RWPE1 (cell line): Measurements from ENCODE around the gene SYTL3.
A peak's percentile ranks its signal among the peaks of the same experiment; 100 is the strongest.
"Not testable (repeated sequence)": the region's sequence is repeated elsewhere in the genome, so short reads cannot be mapped to it uniquely, and the experiment has no call there.

Experiments
- CTCF ChIA-PET: fragments of 350-600 bp; sonication (Branson Sonifier 250); formaldehyde crosslinking; extraction: SDS; loops from one replicate; lab custom pipeline; 2021; lab: Yijun Ruan, JAX
- POLR2A ChIA-PET: fragments of 400-600 bp; formaldehyde crosslinking; extraction: SDS; loops from one replicate; lab custom pipeline; 2020; ENCODE audit warnings: antibody characterized with exemption; ENCODE audit not compliant: low non-redundant PET; lab: Yijun Ruan, JAX
- DNase-seq: peaks from one replicate; pipeline ENCODE4 v3.0.0; 2012; ENCODE audit warnings: low spot score
- H3K27ac ChIP-seq: fragments of 450-650 bp; 2 replicates; pipeline ENCODE4 v1.5.1; 2017
- CTCF ChIP-seq: fragments of 450-650 bp; conservative IDR thresholded peaks from 2 replicates; pipeline ENCODE4 v1.5.1; 2017; ENCODE audit warnings: low read depth, mild to moderate bottlenecking

SYTL3 gene

GRCh38 chr6:158627940-158628211 lies 22.0 kb upstream of the SYTL3 start:
- H3K27ac ChIP-seq: no peak overlapping the region
- CTCF ChIA-PET: interaction anchor here (0.6 kb wide), 1 partner anchor 23 kb away, joined by 3 read pairs; no protein-coding TSS in a partner anchor
- DNase-seq: no peak
- POLR2A ChIA-PET: no interaction called here
- no peak for TF ChIP-seq CTCF

- no peak for DNase-seq
- H3K27ac ChIP-seq: no peak overlapping the region
- POLR2A ChIA-PET: no interaction called here
- no peak for TF ChIP-seq CTCF
- CTCF ChIA-PET: interaction anchor here (0.6 kb wide), 1 partner anchor 159 kb away, joined by 3 read pairs; no protein-coding TSS in a partner anchor
Observed at GRCh38 chr6:158628542-158628941, 21.3 kb upstream of the SYTL3 start.

GRCh38 chr6:158629367-158630221 lies 20.3 kb upstream of the SYTL3 start:
- DNase-seq: no peak
- TF ChIP-seq CTCF: no peak
- POLR2A ChIA-PET: no interaction called here

GRCh38 chr6:158630938-158631616 lies 18.8 kb upstream of the SYTL3 start:
- peak overlapping the region; percentile 60 for H3K27ac ChIP-seq
- TF ChIP-seq CTCF: no peak
- ChIA-PET POLR2A (no interaction called here), CTCF (no interaction called here)
- no peak for DNase-seq

More at GRCh38 chr6:158629367-158630221, 20.3 kb upstream of the SYTL3 start:
- CTCF ChIA-PET: no interaction called here
- H3K27ac ChIP-seq: 0 out of 2 replicates have a peak overlapping the region, but pooled peaks have one; percentile 10

GRCh38 chr6:158631678-158632537 lies 17.9 kb upstream of the SYTL3 start:
- no peak for DNase-seq
- peak overlapping the region; percentile 60 for H3K27ac ChIP-seq
- POLR2A ChIA-PET: no interaction called here
- no peak for TF ChIP-seq CTCF
- CTCF ChIA-PET: no interaction called here

- CTCF ChIA-PET, POLR2A ChIA-PET, DNase-seq: not testable (repeated sequence)
- H3K27ac ChIP-seq: peak overlapping the region; percentile 52
Observed at GRCh38 chr6:158632538-158633119, 17.2 kb upstream of the SYTL3 start.
